Measurements from ENCODE around the gene MYO1F. TPM values are rescaled to one million over a fixed set of nuclear protein-coding genes. Genes with fewer than 3 reads are reported as not detected.

MYO1F gene
- total RNA-seq, 2 experiments from 2014 or later, result 66.7 to 67.4 TPM

- no peak overlapping the region for H3K27ac Mint-ChIP-seq
- no peaks in the 10 kb centered on the region for H3K27me3 ChIP-seq (ENCODE audit: control insufficient read depth in 1 of 2, insufficient read depth in 2 of 2, low read length in 2 of 2)
- peaks cover 31% of the 10 kb centered on the region for H3K4me1 Mint-ChIP-seq (ENCODE audit: low read depth)
- H3K27ac ChIP-seq (ENCODE audit: low read depth in 1 of 2, low read length in 2 of 2), result no peak overlapping the region
- intact Hi-C loops (cut with DNase I, micrococcal nuclease), result no loop called here
- POLR2A ChIA-PET, result no interaction called here
- TF ChIP-seq CTCF (IDR thresholded peaks at IDR 0.05), result no peak
- peaks cover 37% of the 10 kb centered on the region for H3K4me1 ChIP-seq (ENCODE audit: insufficient read depth, low read length)
- CTCF ChIA-PET, result no interaction called here
- no peaks in the 10 kb centered on the region for H3K27me3 Mint-ChIP-seq
- ATAC-seq (ENCODE audit: poor library complexity) (no peak), DNase-seq (no peak)
- no peak overlapping the region for H3K4me3 Mint-ChIP-seq
- H3K4me3 ChIP-seq (ENCODE audit: low read length), result peak overlapping the region; percentile 19
- peaks cover 7% of the 10 kb centered on the region for H3K36me3 Mint-ChIP-seq (ENCODE audit: low read depth)
- H3K9me3 ChIP-seq (ENCODE audit: control insufficient read depth in 1 of 2, insufficient read depth in 1 of 2, low read length in 2 of 2), result no peaks in the 10 kb centered on the region
- no peaks in the 10 kb centered on the region for H3K9me3 Mint-ChIP-seq
- no peaks in the 10 kb centered on the region for H3K36me3 ChIP-seq (ENCODE audit: insufficient read depth, low read length)
Observed at GRCh38 chr19:8501516-8501915, 75.7 kb downstream of the MYO1F start.

- H3K4me3 ChIP-seq (ENCODE audit: low read length), result no peak overlapping the region
- H3K4me3 Mint-ChIP-seq, result peak overlapping the region; percentile 17
- H3K27ac ChIP-seq (ENCODE audit: low read depth in 1 of 2, low read length in 2 of 2), result no peak overlapping the region
- H3K4me1 Mint-ChIP-seq (ENCODE audit: low read depth), result peaks cover 26% of the 10 kb centered on the region
- TF ChIP-seq CTCF (IDR thresholded peaks at IDR 0.05), result no peak
- ChIA-PET CTCF (no interaction called here), POLR2A (interaction anchor here (1.1 kb wide), 1 partner anchor 9 kb away, joined by 4 read pairs; no protein-coding TSS in a partner anchor)
- H3K36me3 Mint-ChIP-seq (ENCODE audit: low read depth), result no peaks in the 10 kb centered on the region
- H3K4me1 ChIP-seq (ENCODE audit: insufficient read depth, low read length), result peaks cover 28% of the 10 kb centered on the region
- H3K36me3 ChIP-seq (ENCODE audit: insufficient read depth, low read length), result no peaks in the 10 kb centered on the region
- DNase-seq, result no peak
- no peaks in the 10 kb centered on the region for H3K9me3 Mint-ChIP-seq
- no peaks in the 10 kb centered on the region for H3K27me3 Mint-ChIP-seq
- peak overlapping the region; percentile 48 for H3K27ac Mint-ChIP-seq
- H3K9me3 ChIP-seq (ENCODE audit: control insufficient read depth in 1 of 2, insufficient read depth in 1 of 2, low read length in 2 of 2), result no peaks in the 10 kb centered on the region
- ATAC-seq (ENCODE audit: poor library complexity), result no peak
- no peaks in the 10 kb centered on the region for H3K27me3 ChIP-seq (ENCODE audit: control insufficient read depth in 1 of 2, insufficient read depth in 2 of 2, low read length in 2 of 2)
- intact Hi-C loops (cut with DNase I, micrococcal nuclease), result no loop called here
Observed at GRCh38 chr19:8500158-8500557, 77.1 kb downstream of the MYO1F start.

- H3K36me3 Mint-ChIP-seq (ENCODE audit: low read depth), result no peaks in the 10 kb centered on the region
- H3K27me3 Mint-ChIP-seq, result no peaks in the 10 kb centered on the region
- intact Hi-C loops (cut with DNase I, micrococcal nuclease), result no loop called here
- CTCF ChIA-PET, result no interaction called here
- ATAC-seq (ENCODE audit: poor library complexity), result no peak
- H3K9me3 Mint-ChIP-seq, result no peaks in the 10 kb centered on the region
- Histone ChIP-seq H3K36me3 (ENCODE audit: insufficient read depth, low read length) (no peaks in the 10 kb centered on the region), H3K4me1 (ENCODE audit: insufficient read depth, low read length) (peaks cover 30% of the 10 kb centered on the region), H3K27ac (ENCODE audit: low read depth in 1 of 2, low read length in 2 of 2) (no peak overlapping the region), H3K27me3 (ENCODE audit: control insufficient read depth in 1 of 2, insufficient read depth in 2 of 2, low read length in 2 of 2) (no peaks in the 10 kb centered on the region), H3K9me3 (ENCODE audit: control insufficient read depth in 1 of 2, insufficient read depth in 1 of 2, low read length in 2 of 2) (no peaks in the 10 kb centered on the region), H3K4me3 (ENCODE audit: low read length) (no peak overlapping the region)
- TF ChIP-seq CTCF (IDR thresholded peaks at IDR 0.05), result no peak
- H3K4me3 Mint-ChIP-seq, result no peak overlapping the region
- POLR2A ChIA-PET, result interaction anchor here (1.1 kb wide), 1 partner anchor 10 kb away, joined by 4 read pairs; no protein-coding TSS in a partner anchor
- no peak overlapping the region for H3K27ac Mint-ChIP-seq
- no peak for DNase-seq
- peaks cover 22% of the 10 kb centered on the region for H3K4me1 Mint-ChIP-seq (ENCODE audit: low read depth)
Observed at GRCh38 chr19:8499048-8499833, 78.0 kb downstream of the MYO1F start.
